ENCODE measurements around the gene CSRP1.

DNA sequence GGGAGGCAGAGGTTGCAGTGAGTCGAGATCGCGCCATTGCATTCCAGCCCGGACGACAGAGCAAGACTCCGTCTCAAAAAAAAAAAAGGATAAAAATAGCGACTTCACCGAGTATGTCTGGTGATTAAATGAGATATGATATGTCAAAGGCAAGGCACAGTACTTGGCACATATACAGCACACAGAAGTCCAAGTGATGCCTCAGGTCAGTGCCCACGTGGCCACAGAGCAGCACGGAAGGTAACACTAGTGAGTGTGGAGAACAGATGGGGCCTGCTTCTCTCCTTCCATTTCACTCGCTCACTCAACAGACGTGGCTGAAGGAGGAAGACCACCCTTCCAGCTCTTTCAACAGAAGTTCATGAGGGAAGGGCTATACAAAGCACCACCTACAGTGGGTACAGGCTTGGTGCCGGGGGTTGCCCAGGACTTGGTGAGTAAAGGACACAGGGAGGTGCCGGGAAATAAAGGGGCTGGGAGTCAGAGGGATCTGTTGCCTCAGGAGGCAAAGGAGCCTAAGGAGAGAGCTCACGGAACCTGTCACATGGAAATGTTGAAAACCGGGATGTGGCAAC is 8.9 kb downstream of the CSRP1 start:
- no peak for TF ChIP-seq POLR2AphosphoS5 (IDR thresholded peaks at IDR 0.05; ENCODE audit: insufficient read depth in 1 of 2, low read depth in 1 of 2)
- TF ChIP-seq, protein P1, sequence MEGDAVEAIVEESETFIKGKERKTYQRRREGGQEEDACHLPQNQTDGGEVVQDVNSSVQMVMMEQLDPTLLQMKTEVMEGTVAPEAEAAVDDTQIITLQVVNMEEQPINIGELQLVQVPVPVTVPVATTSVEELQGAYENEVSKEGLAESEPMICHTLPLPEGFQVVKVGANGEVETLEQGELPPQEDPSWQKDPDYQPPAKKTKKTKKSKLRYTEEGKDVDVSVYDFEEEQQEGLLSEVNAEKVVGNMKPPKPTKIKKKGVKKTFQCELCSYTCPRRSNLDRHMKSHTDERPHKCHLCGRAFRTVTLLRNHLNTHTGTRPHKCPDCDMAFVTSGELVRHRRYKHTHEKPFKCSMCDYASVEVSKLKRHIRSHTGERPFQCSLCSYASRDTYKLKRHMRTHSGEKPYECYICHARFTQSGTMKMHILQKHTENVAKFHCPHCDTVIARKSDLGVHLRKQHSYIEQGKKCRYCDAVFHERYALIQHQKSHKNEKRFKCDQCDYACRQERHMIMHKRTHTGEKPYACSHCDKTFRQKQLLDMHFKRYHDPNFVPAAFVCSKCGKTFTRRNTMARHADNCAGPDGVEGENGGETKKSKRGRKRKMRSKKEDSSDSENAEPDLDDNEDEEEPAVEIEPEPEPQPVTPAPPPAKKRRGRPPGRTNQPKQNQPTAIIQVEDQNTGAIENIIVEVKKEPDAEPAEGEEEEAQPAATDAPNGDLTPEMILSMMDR (IDR thresholded peaks at IDR 0.05) = no peak
- no peak for TF ChIP-seq POLR2A (IDR thresholded peaks at IDR 0.05)
